Measurements from ENCODE around the gene MLN.

Gene MLN

GRCh38 chr6:33808641-33809180, 4.9 kb upstream of the MLN start:
- Histone ChIP-seq H3K4me3 (ENCODE audit: low read length) (no peak overlapping the region), H3K27ac (ENCODE audit: low read length) (no peak overlapping the region), H3K9me3 (ENCODE audit: insufficient read depth, low read depth, low read length) (no peaks in the 10 kb centered on the region), H3K9ac (ENCODE audit: low read depth, low read length) (no peak overlapping the region), H3K27me3 (ENCODE audit: insufficient read depth, low read length) (no peaks in the 10 kb centered on the region), H3K4me1 (ENCODE audit: insufficient read depth, low read length) (peaks cover 36% of the 10 kb centered on the region), H3K36me3 (ENCODE audit: insufficient read depth, low read depth, low read length) (no peaks in the 10 kb centered on the region)

- Histone ChIP-seq H3K9me3 (ENCODE audit: insufficient read depth, low read depth, low read length) (no peaks in the 10 kb centered on the region), H3K27me3 (ENCODE audit: insufficient read depth, low read length) (no peaks in the 10 kb centered on the region), H3K36me3 (ENCODE audit: insufficient read depth, low read depth, low read length) (no peaks in the 10 kb centered on the region), H3K4me3 (ENCODE audit: low read length) (no peak overlapping the region), H3K27ac (ENCODE audit: low read length) (no peak overlapping the region), H3K9ac (ENCODE audit: low read depth, low read length) (no peak overlapping the region), H3K4me1 (ENCODE audit: insufficient read depth, low read length) (peaks cover 35% of the 10 kb centered on the region)
These were observed 3.8 kb upstream of the MLN start for GRCh38 chr6:33807606-33808005.

DNA sequence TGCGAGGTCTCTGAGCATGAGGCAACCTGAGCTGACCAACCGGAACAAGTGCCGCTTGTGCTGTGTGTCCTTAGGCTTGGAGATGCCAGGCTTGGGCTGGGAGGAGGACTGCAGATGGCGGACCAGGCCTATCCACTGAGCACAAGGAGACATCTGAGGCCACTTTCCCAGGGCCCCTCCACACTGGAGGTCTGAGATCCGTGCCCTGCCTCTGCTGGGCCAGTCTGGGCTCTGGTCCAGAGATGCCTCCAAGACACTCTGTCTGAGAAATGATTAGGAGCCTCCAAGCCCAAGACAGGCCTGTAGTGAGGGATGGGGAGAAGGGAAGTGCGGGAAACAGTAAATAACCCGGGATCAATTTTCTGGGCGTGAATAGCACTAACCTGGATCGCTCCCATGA, 3.0 kb upstream of the MLN start:
- H3K9me3 ChIP-seq (ENCODE audit: insufficient read depth, low read depth, low read length): no peaks in the 10 kb centered on the region
- no peaks in the 10 kb centered on the region for H3K27me3 ChIP-seq (ENCODE audit: insufficient read depth, low read length)
- H3K36me3 ChIP-seq (ENCODE audit: insufficient read depth, low read depth, low read length): no peaks in the 10 kb centered on the region
- peaks cover 31% of the 10 kb centered on the region for H3K4me1 ChIP-seq (ENCODE audit: insufficient read depth, low read length)
- no peak overlapping the region for H3K27ac ChIP-seq (ENCODE audit: low read length)
- no peak overlapping the region for H3K4me3 ChIP-seq (ENCODE audit: low read length)
- no peak overlapping the region for H3K9ac ChIP-seq (ENCODE audit: low read depth, low read length)

- Histone ChIP-seq H3K9me3 (ENCODE audit: insufficient read depth, low read depth, low read length) (no peaks in the 10 kb centered on the region), H3K36me3 (ENCODE audit: insufficient read depth, low read depth, low read length) (no peaks in the 10 kb centered on the region), H3K27ac (ENCODE audit: low read length) (no peak overlapping the region), H3K4me1 (ENCODE audit: insufficient read depth, low read length) (peaks cover 13% of the 10 kb centered on the region), H3K4me3 (ENCODE audit: low read length) (no peak overlapping the region), H3K27me3 (ENCODE audit: insufficient read depth, low read length) (no peaks in the 10 kb centered on the region), H3K9ac (ENCODE audit: low read depth, low read length) (no peak overlapping the region)
These were observed 1.4 kb downstream of the MLN start for GRCh38 chr6:33802186-33802958.

GRCh38 chr6:33801611-33802010, 2.2 kb downstream of the MLN start:
- H3K9ac ChIP-seq (ENCODE audit: low read depth, low read length): no peak overlapping the region
- no peaks in the 10 kb centered on the region for H3K27me3 ChIP-seq (ENCODE audit: insufficient read depth, low read length)

DNA sequence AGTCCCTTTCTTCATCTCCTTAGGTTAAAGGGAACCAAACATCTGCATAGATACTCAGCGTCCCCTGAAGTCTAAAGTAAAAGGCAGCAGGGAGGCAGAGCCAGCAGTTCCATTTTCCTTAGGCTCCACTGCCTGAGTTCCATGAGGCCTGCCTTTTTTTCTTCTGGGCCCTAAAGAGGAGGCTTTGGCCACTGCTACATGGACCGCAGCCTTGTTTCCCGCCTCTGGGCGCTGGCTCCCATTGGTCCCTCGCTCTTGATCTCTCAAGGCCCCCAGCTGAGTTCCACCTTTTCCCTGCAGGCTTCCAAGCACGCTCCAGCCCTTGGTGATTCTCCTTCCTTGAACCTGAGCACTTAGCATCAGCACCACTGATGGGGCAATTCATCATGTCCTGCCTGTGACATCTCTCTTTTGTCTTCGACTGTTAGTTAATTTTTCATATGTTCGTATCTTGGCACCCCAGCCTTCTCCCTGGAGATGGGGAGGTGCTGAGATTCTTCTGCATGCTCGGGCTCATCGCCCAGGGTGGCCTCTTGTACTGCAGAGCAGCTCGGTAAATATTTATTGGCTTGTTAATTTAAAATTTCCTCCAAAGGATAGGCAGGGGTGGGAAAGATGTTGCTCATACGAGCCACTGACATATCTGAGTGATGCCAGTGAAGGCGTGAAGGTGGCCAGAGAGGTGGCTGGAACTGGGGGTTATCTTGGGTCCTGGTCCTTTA, 3.4 kb downstream of the MLN start:
- no peak overlapping the region for H3K4me3 ChIP-seq (ENCODE audit: low read length)
- H3K27me3 ChIP-seq (ENCODE audit: insufficient read depth, low read length): no peaks in the 10 kb centered on the region
- H3K36me3 ChIP-seq (ENCODE audit: insufficient read depth, low read depth, low read length): no peaks in the 10 kb centered on the region
- no peak overlapping the region for H3K27ac ChIP-seq (ENCODE audit: low read length)
- H3K9ac ChIP-seq (ENCODE audit: low read depth, low read length): no peak overlapping the region
- peaks cover 16% of the 10 kb centered on the region for H3K4me1 ChIP-seq (ENCODE audit: insufficient read depth, low read length)
- H3K9me3 ChIP-seq (ENCODE audit: insufficient read depth, low read depth, low read length): no peaks in the 10 kb centered on the region

More at GRCh38 chr6:33801611-33802010, 2.2 kb downstream of the MLN start:
- H3K27ac ChIP-seq (ENCODE audit: low read length): no peak overlapping the region
- H3K4me3 ChIP-seq (ENCODE audit: low read length): no peak overlapping the region
- peaks cover 15% of the 10 kb centered on the region for H3K4me1 ChIP-seq (ENCODE audit: insufficient read depth, low read length)
- H3K36me3 ChIP-seq (ENCODE audit: insufficient read depth, low read depth, low read length): no peaks in the 10 kb centered on the region
- no peaks in the 10 kb centered on the region for H3K9me3 ChIP-seq (ENCODE audit: insufficient read depth, low read depth, low read length)

DNA sequence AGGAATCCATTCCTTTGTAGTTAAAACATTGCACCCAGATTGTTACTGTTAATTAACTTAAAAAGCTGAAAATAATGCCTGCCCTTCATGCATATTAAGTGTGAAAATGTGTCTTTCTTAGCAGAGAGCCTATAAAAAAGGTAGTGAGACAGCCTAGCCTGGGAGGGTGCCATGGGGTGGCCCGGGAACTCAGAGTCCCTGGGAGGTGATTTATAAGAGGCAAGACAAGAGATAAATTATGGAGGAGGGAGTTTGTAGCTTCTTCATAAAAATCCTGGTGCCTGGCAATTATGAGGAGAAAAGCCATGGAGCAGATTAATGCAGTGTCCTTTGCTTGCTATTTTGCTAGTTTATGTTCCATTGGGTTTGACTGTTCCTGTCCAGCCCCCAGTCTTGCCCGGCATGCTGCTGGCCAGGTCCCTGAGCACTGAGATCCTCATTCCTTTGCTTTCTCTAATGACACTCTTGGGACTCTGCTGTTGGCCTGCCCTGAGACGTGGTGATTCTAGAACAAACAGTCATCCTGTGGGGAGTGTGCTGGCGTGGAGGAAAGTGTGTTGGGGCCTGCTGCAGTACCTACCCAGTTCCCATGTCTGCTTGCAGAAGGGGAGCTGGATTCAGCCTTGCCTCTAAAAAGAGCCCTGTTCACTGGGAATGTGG, 4.2 kb downstream of the MLN start:
- no peak overlapping the region for H3K27ac ChIP-seq (ENCODE audit: low read length)

DNA sequence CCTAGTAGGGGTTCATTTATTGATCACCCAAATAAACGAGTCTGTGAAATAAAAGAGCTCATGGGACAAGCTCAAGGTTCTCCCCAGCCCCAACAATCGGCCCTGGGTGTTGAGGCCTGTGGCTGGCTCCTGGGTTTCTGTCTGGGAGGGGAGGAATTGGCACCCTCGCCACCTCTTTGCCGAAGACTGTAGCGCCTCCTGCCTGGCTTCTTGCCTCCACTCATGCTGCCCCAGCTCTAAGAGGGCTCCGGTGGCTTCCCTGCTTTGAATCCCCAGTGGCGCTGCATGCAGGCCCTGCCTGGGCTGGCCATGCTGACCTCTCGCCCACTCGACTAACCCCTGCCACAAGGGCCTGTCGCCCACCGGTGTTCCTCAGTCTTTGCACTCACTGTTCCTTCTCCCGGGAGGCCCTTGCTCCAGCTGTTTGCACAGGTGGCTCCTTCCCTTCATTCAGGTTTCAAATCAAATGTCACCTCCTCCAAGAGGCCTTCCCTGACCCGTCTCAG, 5.4 kb downstream of the MLN start:
- no peak overlapping the region for H3K9ac ChIP-seq (ENCODE audit: low read depth, low read length)

More for the DNA sequence above, 4.2 kb downstream of the MLN start:
- Histone ChIP-seq H3K4me1 (ENCODE audit: insufficient read depth, low read length) (peaks cover 24% of the 10 kb centered on the region), H3K27me3 (ENCODE audit: insufficient read depth, low read length) (no peaks in the 10 kb centered on the region), H3K36me3 (ENCODE audit: insufficient read depth, low read depth, low read length) (no peaks in the 10 kb centered on the region), H3K9ac (ENCODE audit: low read depth, low read length) (no peak overlapping the region), H3K9me3 (ENCODE audit: insufficient read depth, low read depth, low read length) (no peaks in the 10 kb centered on the region), H3K4me3 (ENCODE audit: low read length) (no peak overlapping the region)

GRCh38 chr6:33797626-33798342, 6.0 kb downstream of the MLN start:
- H3K4me1 ChIP-seq (ENCODE audit: insufficient read depth, low read length): peaks cover 27% of the 10 kb centered on the region
- no peaks in the 10 kb centered on the region for H3K36me3 ChIP-seq (ENCODE audit: insufficient read depth, low read depth, low read length)
- no peak overlapping the region for H3K4me3 ChIP-seq (ENCODE audit: low read length)
- no peak overlapping the region for H3K27ac ChIP-seq (ENCODE audit: low read length)
- H3K27me3 ChIP-seq (ENCODE audit: insufficient read depth, low read length): no peaks in the 10 kb centered on the region
- H3K9ac ChIP-seq (ENCODE audit: low read depth, low read length): no peak overlapping the region
- no peaks in the 10 kb centered on the region for H3K9me3 ChIP-seq (ENCODE audit: insufficient read depth, low read depth, low read length)

More for the DNA sequence above, 5.4 kb downstream of the MLN start:
- no peaks in the 10 kb centered on the region for H3K27me3 ChIP-seq (ENCODE audit: insufficient read depth, low read length)
- no peaks in the 10 kb centered on the region for H3K9me3 ChIP-seq (ENCODE audit: insufficient read depth, low read depth, low read length)
- no peaks in the 10 kb centered on the region for H3K36me3 ChIP-seq (ENCODE audit: insufficient read depth, low read depth, low read length)
- H3K27ac ChIP-seq (ENCODE audit: low read length): no peak overlapping the region
- H3K4me3 ChIP-seq (ENCODE audit: low read length): no peak overlapping the region
- peaks cover 25% of the 10 kb centered on the region for H3K4me1 ChIP-seq (ENCODE audit: insufficient read depth, low read length)

DNA sequence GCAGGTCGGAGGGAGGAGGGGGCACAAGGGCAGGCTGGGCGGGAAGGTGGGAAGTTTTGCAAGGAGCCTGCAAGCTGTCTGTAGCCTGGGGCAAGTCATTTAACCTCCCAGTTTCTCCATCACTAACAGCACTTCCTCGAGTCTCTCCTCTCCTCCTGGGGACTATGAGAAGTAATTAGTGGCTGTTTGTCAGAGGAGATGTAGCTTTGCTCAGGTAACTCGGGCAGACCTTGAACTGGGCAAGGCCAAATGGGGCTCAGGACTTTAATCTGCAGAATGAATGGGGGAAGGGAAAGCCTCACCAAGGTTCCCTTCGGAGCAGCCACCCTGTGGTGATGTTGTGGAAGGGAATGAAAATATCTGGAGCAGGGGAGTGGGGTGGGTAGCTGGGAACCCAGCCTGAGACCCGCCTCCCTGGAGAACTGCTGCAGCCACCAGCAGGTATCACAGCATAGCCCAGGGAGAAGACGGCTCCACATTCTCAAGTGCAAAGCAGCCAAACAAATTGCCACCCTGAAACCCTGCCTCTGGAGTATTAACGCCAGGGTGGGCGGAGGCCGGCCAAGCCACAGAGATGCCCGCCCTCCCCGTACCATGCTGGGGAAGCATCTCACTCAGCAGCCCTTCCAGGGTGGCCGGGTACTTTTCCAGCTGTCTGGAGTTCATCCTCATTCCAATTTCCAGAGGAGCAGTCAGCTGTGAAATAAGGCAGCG, 8.7 kb downstream of the MLN start:
- H3K27ac ChIP-seq (ENCODE audit: low read length): no peak overlapping the region
- H3K9ac ChIP-seq (ENCODE audit: low read depth, low read length): peak overlapping the region; percentile 32; the same call in 1 of the 2 replicates
- H3K9me3 ChIP-seq (ENCODE audit: insufficient read depth, low read depth, low read length): no peaks in the 10 kb centered on the region
- no peaks in the 10 kb centered on the region for H3K27me3 ChIP-seq (ENCODE audit: insufficient read depth, low read length)
- H3K4me1 ChIP-seq (ENCODE audit: insufficient read depth, low read length): peaks cover 38% of the 10 kb centered on the region
- H3K4me3 ChIP-seq (ENCODE audit: low read length): no peak overlapping the region
- H3K36me3 ChIP-seq (ENCODE audit: insufficient read depth, low read depth, low read length): no peaks in the 10 kb centered on the region

All from iPS-20b (cell line).